ENCODE results near the gene C16orf82. TPM values are rescaled to one million over a fixed set of nuclear protein-coding genes. Genes with fewer than 3 reads are reported as not detected.

C16orf82 gene
- not detected for total RNA-seq

GRCh38 chr16:27066668-27067537 is at the start of gene C16orf82:
TSS of gene C16orf82 (plus strand) at chr16:27066927.
- no peak for ATAC-seq
- no peak within 1 kb of the TSS for H3K27ac ChIP-seq

GRCh38 chr16:27020031-27020430 is 46.7 kb upstream of the C16orf82 start:
- ATAC-seq, result no peak
- Histone ChIP-seq H3K27ac (no peak overlapping the region), H3K27me3 (peaks cover 25% of the 10 kb centered on the region), H3K9me3 (no peaks in the 10 kb centered on the region), H3K36me3 (no peaks in the 10 kb centered on the region), H3K4me3 (no peak overlapping the region), H3K4me1 (no peaks in the 10 kb centered on the region)
- 67 to 100% methylated on average over 1 of the region's 2 CpGs for WGBS, 2 donors (ENCODE audit: low coverage in 1 of 2)
- no peak for TF ChIP-seq CTCF (IDR thresholded peaks at IDR 0.05)
- no peak for TF ChIP-seq EP300 (IDR thresholded peaks at IDR 0.05)
- no peak for TF ChIP-seq POLR2A (IDR thresholded peaks at IDR 0.05)
- no peak for TF ChIP-seq POLR2AphosphoS5 (IDR thresholded peaks at IDR 0.05)

More at GRCh38 chr16:27066668-27067537, at the start of gene C16orf82:
- no peaks in the 10 kb centered on the region for H3K36me3 ChIP-seq
- H3K27me3 ChIP-seq, result peaks cover 48% of the 10 kb centered on the region
- WGBS, 2 donors (ENCODE audit: low coverage in 1 of 2), result 48% methylated on average over 4 of the region's 22 CpGs; no CpG with 5 or more reads in 1 of the 2 donors
- TF ChIP-seq POLR2A (IDR thresholded peaks at IDR 0.05) (no peak), EP300 (IDR thresholded peaks at IDR 0.05) (no peak), POLR2AphosphoS5 (IDR thresholded peaks at IDR 0.05) (no peak), CTCF (IDR thresholded peaks at IDR 0.05) (no peak)
- H3K9me3 ChIP-seq, result peaks cover 0 to 12% (median 0%) of the 10 kb centered on the region in 3 donors
- no peak within 1 kb of the TSS for H3K4me3 ChIP-seq
- H3K4me1 ChIP-seq, result no peaks in the 10 kb centered on the region

GRCh38 chr16:27024010-27024409 is 42.7 kb upstream of the C16orf82 start:
- H3K27ac ChIP-seq, result no peak overlapping the region
- no peaks in the 10 kb centered on the region for H3K4me1 ChIP-seq
- no peak for ATAC-seq
- no peak overlapping the region for H3K4me3 ChIP-seq
- no peaks in the 10 kb centered on the region for H3K9me3 ChIP-seq
- H3K27me3 ChIP-seq, result peaks cover 25% of the 10 kb centered on the region
- 50 to 93% methylated on average over 1 to 2 of the region's 2 CpGs for WGBS, 2 donors (ENCODE audit: low coverage in 1 of 2)
- no peaks in the 10 kb centered on the region for H3K36me3 ChIP-seq
- no peak for TF ChIP-seq CTCF (IDR thresholded peaks at IDR 0.05)
- no peak for TF ChIP-seq POLR2AphosphoS5 (IDR thresholded peaks at IDR 0.05)
- TF ChIP-seq EP300 (IDR thresholded peaks at IDR 0.05), result no peak
- TF ChIP-seq POLR2A (IDR thresholded peaks at IDR 0.05), result no peak

- Histone ChIP-seq H3K4me3 (no peak overlapping the region), H3K27ac (no peak overlapping the region), H3K27me3 (peaks cover 20% of the 10 kb centered on the region), H3K36me3 (no peaks in the 10 kb centered on the region), H3K9me3 (no peaks in the 10 kb centered on the region), H3K4me1 (no peaks in the 10 kb centered on the region)
- WGBS, 2 donors (ENCODE audit: low coverage in 1 of 2), result 63% methylated on average over 6 of the region's 6 CpGs; no CpG with 5 or more reads in 1 of the 2 donors
- no peak for ATAC-seq
- TF ChIP-seq CTCF (IDR thresholded peaks at IDR 0.05) (no peak), POLR2A (IDR thresholded peaks at IDR 0.05) (no peak), POLR2AphosphoS5 (IDR thresholded peaks at IDR 0.05) (no peak), EP300 (IDR thresholded peaks at IDR 0.05) (no peak)
These were observed 41.1 kb upstream of the C16orf82 start for GRCh38 chr16:27025581-27025980.

GRCh38 chr16:27027971-27028370 is 38.8 kb upstream of the C16orf82 start:
- no peak overlapping the region for H3K27ac ChIP-seq
- no peaks in the 10 kb centered on the region for H3K9me3 ChIP-seq
- no peaks in the 10 kb centered on the region for H3K36me3 ChIP-seq
- no peak for ATAC-seq
- WGBS, 2 donors (ENCODE audit: low coverage in 1 of 2), result 42 to 57% methylated on average over 1 to 5 of the region's 7 CpGs
- no peak for TF ChIP-seq POLR2AphosphoS5 (IDR thresholded peaks at IDR 0.05)
- TF ChIP-seq POLR2A (IDR thresholded peaks at IDR 0.05), result no peak
- TF ChIP-seq EP300 (IDR thresholded peaks at IDR 0.05), result no peak
- TF ChIP-seq CTCF (IDR thresholded peaks at IDR 0.05), result no peak
- H3K4me1 ChIP-seq, result no peaks in the 10 kb centered on the region
- no peak overlapping the region for H3K4me3 ChIP-seq
- H3K27me3 ChIP-seq, result peaks cover 10% of the 10 kb centered on the region

Data from gastroesophageal sphincter (tissue), 4 donors.